Measurements from ENCODE around the gene SPATA6L.

DNA sequence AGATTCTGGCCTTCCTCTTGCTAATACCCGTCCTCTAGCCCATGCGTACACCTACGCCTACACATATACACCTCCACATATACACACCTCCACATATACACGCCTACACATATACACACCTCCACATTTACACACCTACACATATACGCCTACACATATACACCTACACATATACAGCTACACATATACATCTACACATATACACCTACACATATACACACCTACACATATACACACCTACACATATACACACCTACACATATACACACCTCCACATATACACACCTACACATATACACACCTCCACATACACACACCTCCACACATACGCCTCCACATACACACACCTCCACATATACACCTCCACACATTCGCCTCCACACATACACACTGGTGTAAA, 47.6 kb upstream of the SPATA6L start:
- TF ChIP-seq, protein P1, sequence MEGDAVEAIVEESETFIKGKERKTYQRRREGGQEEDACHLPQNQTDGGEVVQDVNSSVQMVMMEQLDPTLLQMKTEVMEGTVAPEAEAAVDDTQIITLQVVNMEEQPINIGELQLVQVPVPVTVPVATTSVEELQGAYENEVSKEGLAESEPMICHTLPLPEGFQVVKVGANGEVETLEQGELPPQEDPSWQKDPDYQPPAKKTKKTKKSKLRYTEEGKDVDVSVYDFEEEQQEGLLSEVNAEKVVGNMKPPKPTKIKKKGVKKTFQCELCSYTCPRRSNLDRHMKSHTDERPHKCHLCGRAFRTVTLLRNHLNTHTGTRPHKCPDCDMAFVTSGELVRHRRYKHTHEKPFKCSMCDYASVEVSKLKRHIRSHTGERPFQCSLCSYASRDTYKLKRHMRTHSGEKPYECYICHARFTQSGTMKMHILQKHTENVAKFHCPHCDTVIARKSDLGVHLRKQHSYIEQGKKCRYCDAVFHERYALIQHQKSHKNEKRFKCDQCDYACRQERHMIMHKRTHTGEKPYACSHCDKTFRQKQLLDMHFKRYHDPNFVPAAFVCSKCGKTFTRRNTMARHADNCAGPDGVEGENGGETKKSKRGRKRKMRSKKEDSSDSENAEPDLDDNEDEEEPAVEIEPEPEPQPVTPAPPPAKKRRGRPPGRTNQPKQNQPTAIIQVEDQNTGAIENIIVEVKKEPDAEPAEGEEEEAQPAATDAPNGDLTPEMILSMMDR (IDR thresholded peaks at IDR 0.05): no peak
- TF ChIP-seq POLR2A (IDR thresholded peaks at IDR 0.05): no peak
